Measurements from ENCODE around the gene UPK1B.
"Not testable (repeated sequence)": the region's sequence is repeated elsewhere in the genome, so short reads cannot be mapped to it uniquely, and the experiment has no call there.

The UPK1B gene

DNA sequence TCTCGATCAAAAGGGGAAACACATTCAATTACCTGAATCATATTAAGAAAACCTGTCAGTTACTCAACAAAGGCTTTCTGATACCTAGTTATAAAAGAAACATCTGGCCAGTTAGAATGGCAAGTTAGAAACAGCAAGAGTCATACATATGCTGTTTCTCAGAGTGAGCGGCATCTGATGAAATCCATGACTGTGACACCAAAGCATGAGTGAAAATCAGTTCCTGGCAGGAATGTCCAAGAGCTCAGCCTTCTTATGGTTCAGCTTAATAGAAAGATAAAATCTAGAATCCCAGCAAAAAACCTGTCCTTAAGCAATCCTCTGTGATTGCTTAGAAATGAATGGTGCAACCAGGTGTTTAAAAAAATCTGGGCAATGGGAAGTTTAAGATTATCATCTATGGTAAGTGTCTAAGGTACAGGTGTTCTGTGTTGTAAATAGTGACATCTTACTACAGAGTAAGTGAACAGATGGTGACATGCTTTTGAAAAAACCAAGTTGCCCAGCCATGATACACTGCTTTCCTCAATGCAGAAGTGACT is 48.5 kb downstream of the UPK1B start:
- in situ Hi-C loops (cut with MboI; ENCODE audit: low sequenced_read_pairs): no loop called here

DNA sequence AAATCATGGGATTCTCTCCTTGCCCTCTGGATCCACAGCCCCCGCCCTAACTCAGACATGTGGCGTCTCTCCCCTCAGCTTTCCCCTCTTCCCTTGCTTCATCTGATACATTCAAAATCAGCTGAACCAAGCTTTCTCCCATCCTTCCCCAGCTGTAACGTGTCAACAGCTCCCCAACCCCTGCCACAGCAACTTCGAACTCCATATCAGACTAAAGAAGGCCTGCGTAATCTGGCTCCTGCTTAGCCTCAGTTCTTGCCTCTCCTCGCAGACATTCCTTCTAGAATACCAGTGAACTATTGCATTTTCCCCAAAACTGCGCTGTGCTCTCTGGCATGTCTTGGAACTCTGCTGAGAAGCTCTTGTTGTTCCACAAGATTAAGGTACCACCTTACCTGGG is 49.0 kb downstream of the UPK1B start:
- in situ Hi-C loops (cut with MboI; ENCODE audit: low sequenced_read_pairs): no loop called here

DNA sequence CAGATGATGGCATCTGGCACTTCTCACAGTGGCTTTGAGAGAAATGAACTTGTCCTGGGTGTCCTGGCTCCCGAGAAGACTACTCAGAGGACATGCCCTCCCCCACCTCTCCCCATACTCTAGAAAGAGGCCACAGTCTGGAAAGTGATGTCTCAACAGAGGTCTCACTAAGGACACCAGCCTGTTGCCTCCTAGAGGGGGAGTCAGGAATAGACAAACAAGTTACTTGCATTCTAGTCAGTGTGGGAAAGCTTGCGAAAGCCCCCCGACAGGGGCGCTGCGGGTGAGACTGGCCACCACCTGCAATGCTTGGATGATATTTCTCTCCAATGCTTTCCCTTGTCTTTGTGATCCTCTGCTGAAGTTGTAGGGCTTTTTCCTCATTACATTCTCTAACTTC is 50.1 kb downstream of the UPK1B start:
- in situ Hi-C loops (cut with MboI; ENCODE audit: low sequenced_read_pairs): no loop called here

DNA sequence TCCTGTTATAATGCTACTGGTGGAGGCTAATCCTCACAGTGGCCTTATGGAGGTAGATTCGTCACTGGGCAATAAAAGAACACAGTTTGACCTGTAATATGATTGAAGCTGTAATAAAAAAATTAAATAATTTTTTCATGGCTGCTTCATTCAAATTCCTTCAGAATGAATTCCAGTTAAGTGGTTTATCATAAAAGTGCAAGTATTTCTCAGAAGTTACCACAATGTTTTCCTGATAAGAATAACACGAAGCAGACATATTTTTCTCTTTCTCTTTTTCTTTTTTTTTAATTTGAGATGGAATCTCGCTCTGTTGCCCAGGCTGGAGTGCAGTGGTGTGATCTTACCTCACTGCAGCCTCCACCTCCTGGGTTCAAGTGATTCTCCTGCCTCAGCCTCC is 51.7 kb downstream of the UPK1B start:
- in situ Hi-C loops (cut with MboI; ENCODE audit: low sequenced_read_pairs): no loop called here

DNA sequence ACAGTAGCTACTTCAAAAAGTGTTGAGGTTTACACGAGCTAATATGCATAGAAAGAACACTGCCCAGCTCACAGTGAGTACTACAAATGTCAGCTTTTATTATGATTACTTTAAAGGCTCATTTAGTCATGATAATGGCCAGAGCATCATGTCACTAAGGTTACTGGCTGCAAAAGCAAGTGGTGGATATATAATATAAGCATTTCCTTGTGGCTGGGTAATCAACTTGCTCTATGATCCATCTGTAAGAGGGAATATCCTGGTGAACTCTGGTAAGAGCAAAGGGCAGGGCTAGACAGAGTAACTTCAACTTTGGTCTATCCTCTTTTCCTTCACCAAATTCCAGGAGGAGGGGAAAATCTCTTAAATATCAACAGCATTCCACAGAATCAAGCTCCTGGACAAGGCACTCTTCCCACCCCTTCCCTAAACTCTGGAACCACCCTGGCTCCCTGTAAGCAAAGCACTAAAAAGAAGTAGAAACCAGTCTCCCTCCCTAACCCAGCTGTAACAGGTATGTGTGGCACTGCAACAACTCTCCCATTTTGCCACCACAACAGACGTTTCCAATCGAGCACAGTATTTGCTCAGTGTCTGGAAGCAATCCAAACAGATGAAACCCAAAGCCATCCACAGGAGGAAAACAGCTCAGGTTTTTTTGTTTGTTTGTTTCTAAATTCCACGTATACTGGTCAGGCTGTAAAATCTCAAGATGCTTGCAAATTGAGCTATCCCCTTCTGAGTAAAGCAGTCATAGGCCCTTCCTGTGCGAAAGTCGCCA is 53.9 kb downstream of the UPK1B start:
- in situ Hi-C loops (cut with MboI; ENCODE audit: low sequenced_read_pairs): no loop called here

DNA sequence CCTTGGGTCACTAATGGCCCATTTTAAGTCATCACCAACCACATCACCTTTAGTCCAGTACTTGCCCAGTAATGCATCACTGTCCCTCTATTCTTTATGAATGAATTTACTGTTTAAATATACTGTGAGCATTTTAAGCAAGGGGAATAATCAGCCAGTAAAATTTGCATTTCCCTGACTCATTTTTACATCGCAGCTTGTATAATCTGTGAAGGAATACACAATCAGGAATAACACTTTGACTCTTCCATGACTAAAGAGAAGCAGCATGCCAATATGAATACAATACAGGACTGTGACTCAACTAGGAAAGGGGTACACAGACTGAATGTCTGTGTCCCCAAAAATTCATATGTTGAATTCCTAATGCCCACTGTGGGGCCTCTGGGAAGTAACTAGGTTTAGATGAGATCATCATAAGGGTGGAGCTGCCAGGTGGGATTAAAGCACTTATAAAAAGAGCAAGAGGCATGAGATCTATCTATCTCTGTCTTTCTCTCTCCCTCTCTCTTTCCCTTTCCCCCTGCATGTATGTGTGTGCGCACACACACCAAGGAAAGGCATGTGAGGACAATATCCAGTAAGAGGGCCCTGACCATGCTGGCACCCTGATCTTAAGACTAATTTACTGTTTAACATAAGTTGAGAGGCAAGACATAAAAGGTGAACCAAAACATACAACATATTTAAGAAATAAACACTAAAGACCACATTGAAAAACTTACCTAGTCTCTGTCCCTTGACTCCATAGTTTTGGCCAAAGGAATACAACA is 55.2 kb downstream of the UPK1B start:
- in situ Hi-C loops (cut with MboI; ENCODE audit: low sequenced_read_pairs): no loop called here

DNA sequence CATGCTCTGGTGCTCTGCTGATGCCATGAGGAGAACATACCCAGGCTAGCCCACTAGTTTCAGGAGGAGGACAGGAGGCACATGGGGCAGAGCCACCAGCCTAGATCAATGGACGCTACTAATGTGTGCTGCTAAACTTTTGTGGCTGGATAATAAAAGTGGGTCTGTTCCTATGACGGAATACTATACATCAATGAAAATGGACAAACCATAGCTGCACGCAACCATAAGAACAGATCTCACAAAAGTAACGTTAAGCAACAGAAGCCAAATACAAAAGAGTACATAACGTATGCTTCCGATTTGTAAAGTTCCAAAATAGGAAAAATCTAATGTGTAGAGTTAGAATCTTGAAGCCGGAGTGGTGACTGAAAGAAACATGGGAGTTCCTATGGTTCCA is 55.8 kb downstream of the UPK1B start:
- in situ Hi-C loops (cut with MboI; ENCODE audit: low sequenced_read_pairs): no loop called here

DNA sequence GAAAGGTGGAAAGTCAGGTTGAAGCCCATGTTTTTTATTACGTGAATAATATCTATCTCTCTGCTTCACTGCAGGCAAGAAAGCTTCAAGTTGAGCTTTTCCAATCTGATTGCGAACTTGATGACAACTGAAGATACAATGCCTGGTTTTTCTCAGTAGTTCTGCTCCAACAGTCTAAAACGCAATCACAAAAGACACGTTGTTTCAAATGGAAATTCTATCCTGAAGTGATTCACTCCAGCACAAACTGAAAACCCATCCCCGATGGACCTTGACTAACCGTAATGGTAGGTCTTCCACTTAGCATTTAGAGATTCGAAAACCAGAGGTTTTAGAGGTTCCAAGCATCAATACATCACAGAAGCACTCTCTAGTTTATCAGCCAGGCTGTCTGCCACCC is 56.7 kb downstream of the UPK1B start:
- in situ Hi-C loops (cut with MboI; ENCODE audit: low sequenced_read_pairs): no loop called here

DNA sequence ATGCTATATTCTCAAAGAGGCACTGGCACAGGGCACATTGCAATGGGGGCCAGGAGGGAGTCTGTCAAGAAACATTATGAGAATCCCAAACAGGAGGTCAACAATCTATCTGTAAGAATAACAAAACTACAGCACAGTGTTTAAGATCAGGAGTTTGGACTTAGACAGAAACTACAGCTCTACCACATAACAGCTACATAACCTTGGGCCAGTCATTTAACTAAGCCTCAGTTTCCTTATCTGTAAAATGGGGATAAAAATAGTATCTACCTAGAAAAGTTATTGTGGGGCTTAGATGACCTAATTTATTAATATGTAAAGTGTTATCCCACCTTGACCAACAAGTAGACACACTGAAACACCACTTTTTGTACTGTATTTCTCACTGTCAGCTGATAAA is 57.3 kb downstream of the UPK1B start:
- in situ Hi-C loops (cut with MboI; ENCODE audit: low sequenced_read_pairs): no loop called here

DNA sequence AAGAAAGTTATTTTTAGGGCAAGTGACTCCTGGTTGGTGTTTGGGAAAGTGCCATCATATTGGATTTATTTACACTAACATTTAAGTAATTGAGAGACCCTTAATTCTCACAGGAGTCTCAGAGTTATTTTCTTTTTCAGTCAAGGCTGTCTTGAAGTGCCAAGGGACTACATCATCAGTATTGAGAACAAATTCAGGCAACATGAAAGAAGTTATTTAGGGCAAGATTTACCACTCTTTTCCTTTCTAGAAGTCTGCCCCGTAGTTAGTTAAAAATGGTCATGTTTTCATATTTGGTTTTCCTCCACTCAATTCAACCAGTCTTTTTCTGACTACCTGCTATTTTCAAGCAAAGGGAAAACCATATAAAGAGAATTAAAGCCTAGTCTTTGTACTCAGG is 61.2 kb downstream of the UPK1B start:
- in situ Hi-C loops (cut with MboI; ENCODE audit: low sequenced_read_pairs): no loop called here

DNA sequence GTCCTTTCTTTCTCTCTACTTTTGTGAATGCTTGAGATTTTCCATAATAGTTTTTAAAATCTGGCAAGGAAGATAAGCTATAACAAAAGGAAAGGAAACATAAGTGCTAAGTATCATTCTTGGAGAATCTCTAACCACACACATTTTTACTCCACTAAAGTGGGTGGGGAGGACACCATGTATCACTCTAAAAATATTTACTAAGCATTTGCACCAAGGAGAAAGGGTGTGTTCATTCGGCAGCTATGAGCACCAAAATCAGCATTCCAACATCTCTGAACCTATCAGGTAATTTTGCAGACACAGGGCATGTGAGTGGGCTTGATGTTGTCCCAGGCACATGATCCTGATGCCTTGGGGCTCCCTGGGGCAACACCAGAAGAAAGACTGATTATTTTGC is 61.8 kb downstream of the UPK1B start:
- in situ Hi-C loops (cut with MboI; ENCODE audit: low sequenced_read_pairs): no loop called here

DNA sequence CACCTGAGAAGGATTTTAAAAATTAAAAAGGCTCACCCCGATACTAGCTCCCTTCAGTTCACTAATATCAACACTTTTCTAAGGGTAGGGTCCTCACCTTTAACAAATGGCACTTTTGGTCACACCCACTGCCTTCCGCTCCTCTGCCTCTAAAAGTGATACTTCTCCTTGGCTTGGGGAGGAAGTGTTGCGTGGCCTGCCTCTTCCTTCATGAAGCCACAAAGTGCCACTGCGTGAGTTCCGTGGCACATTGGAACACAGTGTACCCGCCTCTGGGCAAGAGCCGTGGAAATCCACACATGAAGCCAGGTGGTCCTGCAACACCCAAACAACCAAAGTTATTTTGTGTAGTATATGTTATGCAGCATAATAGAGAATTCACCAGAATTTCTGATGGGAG is 63.4 kb downstream of the UPK1B start:
- in situ Hi-C loops (cut with MboI; ENCODE audit: low sequenced_read_pairs): no loop called here

DNA sequence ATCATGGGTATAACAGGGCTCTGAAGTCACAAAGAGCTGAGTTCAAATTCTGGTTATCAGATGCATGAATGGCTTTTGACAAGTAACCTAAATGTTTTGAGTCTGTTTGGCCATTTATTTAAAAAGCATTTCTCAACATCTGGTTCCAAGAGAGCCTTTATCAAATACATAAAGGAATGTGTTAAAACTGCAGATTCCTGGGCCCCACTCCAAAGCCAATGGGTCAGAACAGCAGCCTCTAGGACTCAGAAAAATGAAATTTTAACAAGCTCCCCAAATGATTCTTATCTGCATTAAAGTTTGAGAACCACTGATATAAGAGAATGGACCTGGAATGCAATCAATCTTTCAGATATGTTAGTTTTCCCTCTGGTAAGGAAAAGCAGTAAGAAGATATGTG is 63.9 kb downstream of the UPK1B start:
- in situ Hi-C loops (cut with MboI; ENCODE audit: low sequenced_read_pairs): no loop called here

DNA sequence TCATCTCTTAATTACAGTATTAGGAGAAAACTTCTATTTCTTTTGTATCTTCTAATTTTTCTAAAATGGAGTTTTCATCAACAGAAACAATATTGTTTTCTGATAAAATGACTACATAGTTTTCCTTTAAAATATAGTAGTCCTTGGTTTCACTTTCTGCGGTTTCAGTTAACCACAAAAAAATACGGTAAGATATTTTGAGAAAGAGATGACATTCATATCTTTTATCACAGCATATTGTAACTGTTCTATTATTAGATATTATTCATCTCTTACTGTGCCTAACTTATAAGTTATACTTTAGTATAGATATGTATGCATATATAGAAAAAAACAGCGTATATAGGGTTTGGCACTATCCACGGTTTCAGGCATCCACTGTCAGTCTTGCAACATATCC is 65.0 kb downstream of the UPK1B start:
- in situ Hi-C loops (cut with MboI; ENCODE audit: low sequenced_read_pairs): no loop called here

DNA sequence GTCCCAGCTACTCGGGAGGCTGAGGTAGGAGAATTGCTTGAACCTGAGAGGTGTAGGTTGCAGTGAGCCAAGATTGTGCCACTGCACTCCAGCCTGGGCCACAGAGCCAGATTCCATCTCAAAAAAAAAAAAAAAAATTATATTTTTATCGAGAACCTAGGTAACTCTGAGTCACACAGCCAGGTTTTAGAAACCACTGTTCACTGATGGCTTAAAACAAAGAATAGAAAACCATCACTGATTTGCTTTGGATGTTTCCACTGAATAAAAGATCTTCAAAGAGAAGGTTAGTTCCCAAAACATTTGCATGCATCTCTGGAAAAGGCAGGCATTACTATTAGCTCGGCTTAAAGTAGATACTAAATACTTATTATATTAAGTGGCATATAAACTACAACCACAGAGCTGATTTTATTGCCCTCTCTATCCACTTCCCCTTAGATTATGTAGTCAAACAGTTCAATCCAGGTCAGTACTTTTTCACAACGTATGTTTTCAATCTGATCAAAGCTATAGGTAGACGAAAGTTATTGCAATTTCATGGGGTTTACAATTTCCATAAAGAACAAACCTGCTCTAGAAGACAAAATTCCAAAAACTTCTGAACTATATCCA is 65.9 kb downstream of the UPK1B start:
- in situ Hi-C loops (cut with MboI; ENCODE audit: low sequenced_read_pairs): no loop called here

DNA sequence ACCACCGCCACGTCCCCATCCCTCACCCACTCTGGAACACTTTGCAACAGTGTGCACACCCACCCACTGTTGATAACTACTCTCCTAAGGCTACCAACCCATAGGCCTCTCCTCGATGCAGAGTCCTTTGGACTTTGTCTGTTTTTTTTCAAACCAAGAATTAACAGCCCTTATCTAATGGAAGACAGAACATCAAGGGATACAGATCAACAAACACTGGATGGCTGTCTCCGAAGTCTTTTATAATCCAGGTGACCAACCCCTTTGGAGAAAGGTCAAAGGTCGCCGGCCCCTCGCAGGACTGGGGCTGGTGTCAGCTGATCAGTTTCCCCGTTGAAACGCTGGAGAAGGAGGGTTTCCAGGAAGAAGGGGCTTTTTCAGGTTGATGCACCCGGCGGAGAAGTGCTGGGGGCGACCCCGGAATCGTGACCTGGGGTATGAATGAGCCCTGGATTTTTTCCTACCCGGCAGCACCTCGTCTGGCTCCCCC is 66.7 kb downstream of the UPK1B start:
- in situ Hi-C loops (cut with MboI; ENCODE audit: low sequenced_read_pairs): no loop called here

DNA sequence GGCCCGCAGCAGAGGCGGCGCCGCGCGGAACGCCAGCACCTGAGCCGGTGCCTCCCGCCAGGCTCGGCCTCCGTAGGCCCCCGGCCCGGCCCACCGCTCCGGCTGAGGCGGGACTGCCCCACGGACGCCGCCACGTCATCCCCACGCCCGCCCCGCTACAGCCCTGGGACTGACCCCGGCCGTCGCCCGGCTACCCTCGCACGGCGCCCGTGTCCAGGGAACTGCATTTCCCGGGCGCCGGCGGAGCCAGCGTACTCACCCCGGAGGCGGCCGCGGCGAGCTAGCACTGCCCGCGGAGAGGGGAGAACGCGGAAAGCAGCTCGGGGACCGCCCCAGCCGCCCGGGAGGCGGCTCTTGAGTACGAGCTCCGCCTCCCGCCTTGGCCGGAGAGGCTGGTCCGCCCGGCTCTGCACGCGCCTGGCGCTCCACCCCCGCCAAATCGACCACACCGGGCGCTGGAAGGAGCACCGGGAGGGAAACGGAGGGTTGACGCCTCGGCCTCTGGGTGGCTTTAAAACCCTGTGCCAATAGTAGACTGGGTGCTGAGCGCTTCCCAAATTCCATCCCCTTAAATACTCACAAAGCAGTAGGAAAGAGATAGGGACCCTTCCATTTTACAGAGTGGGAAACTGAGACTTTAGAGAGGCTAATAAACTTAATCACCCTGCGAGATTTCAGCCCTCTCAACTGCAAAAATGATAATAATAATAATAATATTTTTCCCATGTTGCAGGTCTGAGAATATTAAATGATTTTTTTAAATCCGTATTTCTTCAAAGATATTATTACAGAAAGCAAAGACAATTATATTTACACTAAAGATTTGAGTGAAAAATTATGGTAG is 67.4 kb downstream of the UPK1B start, which contains the start of gene B4GALT4:
B4GALT4 (minus strand) TSS at position 288 of the 844 bp plus-strand sequence. CDS start 10,779 bp downstream, outside the sequence.
- in situ Hi-C loops (cut with MboI; ENCODE audit: low sequenced_read_pairs): no loop called here

DNA sequence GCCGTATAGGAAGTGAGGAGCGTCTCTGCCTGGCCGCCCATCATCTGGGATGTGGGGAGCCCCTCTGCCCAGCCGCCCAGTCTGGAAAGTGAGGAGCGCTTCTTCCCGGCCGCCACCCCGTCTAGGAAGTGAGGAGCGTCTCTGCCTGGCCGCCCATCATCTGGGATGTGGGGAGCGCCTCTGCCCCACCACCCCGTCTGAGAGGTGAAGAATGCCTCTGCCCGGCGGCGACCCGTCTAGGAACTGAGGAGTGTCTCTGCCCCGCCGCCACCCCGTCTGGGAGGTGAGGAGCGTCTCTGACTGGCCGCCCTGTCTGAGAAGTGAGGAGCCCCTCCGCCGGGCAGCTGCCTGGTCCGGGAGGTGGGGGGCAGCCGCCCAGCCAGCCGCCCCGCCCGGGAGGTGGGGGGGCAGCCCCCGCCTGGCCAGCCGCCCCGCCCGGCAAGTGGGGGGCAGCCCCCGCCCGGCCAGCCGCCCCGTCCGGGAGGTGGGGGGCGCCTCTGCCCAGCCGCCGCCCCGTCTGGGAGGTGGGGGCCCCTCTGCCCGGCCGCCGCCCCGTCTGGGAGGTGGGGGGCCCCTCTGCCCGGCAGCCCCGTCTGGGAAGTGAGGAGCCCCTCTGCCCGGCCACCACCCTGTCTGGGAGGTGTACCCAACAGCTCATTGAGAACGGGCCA is 69.1 kb downstream of the UPK1B start:
- in situ Hi-C loops (cut with MboI; ENCODE audit: low sequenced_read_pairs): not testable (repeated sequence)

DNA sequence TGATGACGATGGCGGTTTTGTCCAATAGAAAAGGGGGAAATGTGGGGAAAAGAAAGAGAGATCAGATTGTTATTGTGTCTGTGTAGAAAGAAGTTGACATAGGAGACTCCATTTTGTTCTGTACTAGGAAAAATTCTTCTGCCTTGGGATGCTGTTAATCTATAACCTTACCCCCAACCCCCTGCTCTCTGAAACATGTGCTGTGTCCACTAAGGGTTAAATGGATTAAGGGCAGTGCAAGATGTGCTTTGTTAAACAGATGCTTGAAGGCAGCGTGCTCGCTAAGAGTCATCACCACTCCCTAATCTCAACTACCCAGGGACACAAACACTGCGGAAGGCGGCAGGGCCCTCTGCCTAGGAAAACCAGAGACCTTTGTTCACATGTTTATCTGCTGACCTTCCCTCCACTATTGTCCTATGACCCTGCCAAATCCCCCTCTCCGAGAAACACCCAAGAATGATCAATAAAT is 69.7 kb downstream of the UPK1B start:
- in situ Hi-C loops (cut with MboI; ENCODE audit: low sequenced_read_pairs): not testable (repeated sequence)

DNA sequence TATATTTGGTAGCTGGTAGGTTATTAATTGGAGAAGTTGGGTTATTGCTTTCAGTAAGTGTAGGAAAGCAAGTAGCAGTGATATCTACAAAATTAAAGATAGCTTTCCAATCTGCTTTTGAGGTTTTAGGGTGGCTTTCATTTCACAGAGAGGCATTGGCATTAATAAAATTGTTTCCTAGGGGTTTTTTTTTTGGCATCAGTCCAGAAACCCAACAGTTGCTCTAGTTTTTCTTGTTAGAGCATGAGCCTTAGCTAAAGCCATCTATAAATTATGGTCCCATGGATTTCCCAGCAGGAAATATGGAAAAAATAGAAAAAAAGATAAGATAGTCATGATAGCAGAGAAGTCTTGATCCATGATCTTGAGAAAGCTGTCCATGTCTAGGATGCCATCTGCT is 70.3 kb downstream of the UPK1B start:
- in situ Hi-C loops (cut with MboI; ENCODE audit: low sequenced_read_pairs): no loop called here

Data from HL-60/S4 treated with retinoic acid at 250 ng/mL for 4 days and 3 days (cell line).